ENCODE measurements around the gene PTPRK.
"Not testable (repeated sequence)": the region's sequence is repeated elsewhere in the genome, so short reads cannot be mapped to it uniquely, and the experiment has no call there.

Gene PTPRK

DNA sequence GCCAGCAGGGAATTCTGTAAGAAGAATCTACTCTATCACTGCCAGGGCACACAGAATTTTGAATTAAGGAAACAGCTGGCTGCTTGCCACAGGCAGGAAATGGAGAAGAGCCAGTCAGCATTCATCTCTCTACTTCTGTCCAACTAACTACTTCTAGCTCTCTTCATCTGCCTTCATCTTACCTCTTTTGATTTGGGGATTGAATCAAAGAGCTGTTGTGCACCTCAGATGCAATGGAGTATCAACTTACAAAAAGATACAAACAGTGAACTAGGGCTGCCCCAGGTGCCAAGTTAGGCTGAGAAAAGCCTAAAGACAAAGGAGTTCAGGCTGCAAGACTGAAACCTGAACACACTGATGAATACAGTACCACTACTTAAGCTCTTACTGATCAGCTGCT, 82.0 kb downstream of the PTPRK start:
- DNase-seq (ENCODE audit: low spot score): no peak

DNA sequence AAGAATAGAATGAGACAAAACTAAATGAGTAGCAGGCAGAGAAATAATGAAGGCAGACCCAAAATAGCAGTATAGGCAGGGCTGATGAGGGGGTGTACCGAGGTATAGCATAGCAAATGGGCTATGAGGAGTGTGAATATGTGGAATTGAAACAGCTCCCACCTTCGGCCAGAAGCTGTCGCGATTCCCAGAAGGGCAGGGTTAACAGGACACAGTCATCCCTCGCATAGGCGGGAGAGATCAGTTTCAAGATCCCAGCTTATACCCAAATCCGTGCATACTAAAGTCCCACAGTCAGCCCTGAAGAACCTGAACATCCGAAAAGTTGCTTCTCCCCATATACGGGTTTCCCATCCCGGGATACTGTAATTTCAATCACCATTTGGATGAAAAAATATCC, 82.7 kb downstream of the PTPRK start:
- DNase-seq (ENCODE audit: low spot score): no peak

DNA sequence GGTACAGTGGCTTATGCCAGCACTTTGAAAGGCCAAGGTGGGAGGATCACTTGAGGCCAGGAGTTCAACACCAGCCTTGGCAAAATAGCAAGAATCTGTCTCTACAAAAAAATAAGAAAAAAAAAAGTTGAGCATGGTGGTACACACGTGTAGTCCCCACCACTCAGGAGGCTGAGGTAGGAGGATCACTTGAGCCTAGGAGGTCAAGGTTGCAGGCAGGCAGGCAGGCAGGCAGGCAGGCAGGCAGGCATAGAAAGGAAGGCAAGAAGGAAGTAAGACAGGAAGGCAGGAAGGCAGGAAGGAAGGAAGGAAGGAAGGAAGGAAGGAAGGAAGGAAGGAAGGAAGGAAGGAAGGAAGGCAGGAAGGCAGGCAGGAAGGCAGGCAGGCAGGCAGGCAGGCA, 85.6 kb downstream of the PTPRK start:
- DNase-seq (ENCODE audit: low spot score): not testable (repeated sequence)

DNA sequence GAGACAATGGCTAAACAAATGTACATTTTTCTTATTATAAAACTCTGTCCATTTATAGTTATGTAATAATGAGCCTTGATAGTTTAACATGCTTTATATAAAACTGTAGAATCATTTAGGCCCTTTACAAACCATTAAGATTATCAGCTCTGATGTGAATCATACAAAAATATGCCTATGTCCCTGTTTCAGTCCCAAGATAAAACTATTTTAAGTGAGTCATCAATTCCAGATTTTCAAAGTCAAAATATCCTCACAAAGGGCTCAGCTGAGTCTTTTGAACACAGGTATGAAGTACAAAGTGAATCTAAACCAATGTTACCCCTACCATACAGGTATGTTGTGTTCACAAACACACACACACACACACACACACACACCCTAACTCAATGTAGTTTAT, 88.0 kb downstream of the PTPRK start:
- peak; percentile 43 for DNase-seq (ENCODE audit: low spot score)

DNA sequence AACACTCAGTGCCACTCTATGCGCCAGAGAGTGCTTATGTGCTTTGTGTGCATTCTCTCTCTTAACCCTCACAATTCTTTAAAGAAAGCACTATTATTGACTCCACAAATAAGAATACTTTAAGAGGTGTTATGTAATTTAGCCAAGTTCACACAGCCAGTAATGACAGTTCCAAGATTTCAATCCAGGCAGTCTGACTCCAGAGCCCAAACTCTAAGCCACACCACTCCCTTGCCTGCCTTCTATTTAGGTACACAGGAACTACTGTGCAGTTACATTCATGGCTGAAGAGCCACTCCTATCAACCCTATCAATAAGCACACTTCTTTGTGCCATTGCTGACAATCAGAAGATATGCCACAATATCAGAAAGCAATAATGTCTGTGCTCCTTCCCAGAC, 93.3 kb downstream of the PTPRK start:
- DNase-seq (ENCODE audit: low spot score): no peak

GRCh38 chr6:128425856-128426255, 94.5 kb downstream of the PTPRK start:
- DNase-seq (ENCODE audit: low spot score): no peak

DNA sequence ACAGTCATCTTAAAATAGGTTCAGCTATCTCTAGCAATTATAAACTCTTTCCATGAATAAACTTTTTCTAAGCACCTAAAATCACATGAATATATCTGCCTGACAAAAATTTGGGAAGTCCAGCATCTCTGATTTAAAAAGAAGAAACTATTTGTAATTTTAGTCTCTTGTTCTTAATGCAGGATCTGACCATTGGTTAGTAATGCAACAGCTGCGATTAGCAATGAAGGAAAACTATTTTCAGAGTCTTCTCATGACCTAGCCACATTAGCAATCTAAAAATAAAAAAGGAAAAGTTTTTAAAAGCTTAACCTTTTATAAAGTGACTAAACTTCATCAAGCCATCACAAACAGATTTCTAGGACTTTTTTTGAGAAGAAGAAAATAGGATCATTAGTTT, 97.5 kb downstream of the PTPRK start:
- no peak for DNase-seq (ENCODE audit: low spot score)

GRCh38 chr6:128422200-128422599, 98.2 kb downstream of the PTPRK start:
- DNase-seq (ENCODE audit: low spot score): no peak

- DNase-seq (ENCODE audit: low spot score): no peak
Observed at GRCh38 chr6:128421788-128422187, 98.6 kb downstream of the PTPRK start.

GRCh38 chr6:128417698-128418097, 102.7 kb downstream of the PTPRK start:
- DNase-seq (ENCODE audit: low spot score): no peak

- no peak for DNase-seq (ENCODE audit: low spot score)
Observed at GRCh38 chr6:128415387-128415786, 105.0 kb downstream of the PTPRK start.

GRCh38 chr6:128414943-128415342, 105.5 kb downstream of the PTPRK start:
- no peak for DNase-seq (ENCODE audit: low spot score)

- DNase-seq (ENCODE audit: low spot score): no peak
Observed at GRCh38 chr6:128413291-128413690, 107.1 kb downstream of the PTPRK start.

DNA sequence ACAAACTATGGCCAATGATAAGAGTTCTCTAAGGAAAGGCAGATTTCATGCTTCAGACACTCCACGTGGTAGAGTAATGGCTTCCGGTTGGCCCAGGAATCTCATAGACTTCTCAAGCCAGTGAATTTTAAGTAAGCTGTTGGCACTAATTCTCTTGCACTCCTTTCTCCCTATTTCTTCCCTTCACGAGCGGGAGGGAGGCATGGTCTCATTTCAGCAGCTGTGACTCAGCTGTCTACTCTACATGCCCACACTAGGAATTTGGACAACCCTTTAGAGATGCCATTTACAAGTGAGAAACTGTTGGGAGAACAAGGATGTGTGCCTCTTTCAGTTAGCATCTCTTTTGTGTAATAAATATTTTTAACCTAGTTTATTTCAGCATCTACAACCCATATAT, 107.7 kb downstream of the PTPRK start:
- no peak for DNase-seq (ENCODE audit: low spot score)

- DNase-seq (ENCODE audit: low spot score): no peak
Observed at GRCh38 chr6:128410584-128410983, 109.8 kb downstream of the PTPRK start.

DNA sequence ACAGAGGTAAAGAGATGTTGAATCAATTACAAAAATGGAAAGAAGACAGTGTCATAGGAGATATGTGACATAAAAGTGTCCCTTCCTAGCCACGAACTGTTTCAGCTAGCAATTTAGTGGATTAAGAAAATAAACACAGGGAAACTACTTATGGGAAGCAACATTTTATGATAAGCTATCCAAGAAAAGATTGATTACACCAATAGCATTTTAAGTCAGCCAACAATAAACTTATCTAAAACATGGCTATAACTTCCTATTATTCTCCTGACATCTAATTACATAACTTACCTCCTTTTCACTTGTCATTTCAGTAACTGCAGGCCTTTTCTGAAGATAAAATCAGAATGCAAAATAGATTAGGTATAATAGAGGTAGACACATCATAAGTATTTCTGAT, 111.4 kb downstream of the PTPRK start:
- DNase-seq (ENCODE audit: low spot score): no peak

- no peak for DNase-seq (ENCODE audit: low spot score)
Observed at GRCh38 chr6:128406453-128406852, 113.9 kb downstream of the PTPRK start.

- no peak for DNase-seq (ENCODE audit: low spot score)
Observed at GRCh38 chr6:128403618-128404444, 116.6 kb downstream of the PTPRK start.

GRCh38 chr6:128400875-128401274, 119.5 kb downstream of the PTPRK start:
- DNase-seq (ENCODE audit: low spot score): no peak

DNA sequence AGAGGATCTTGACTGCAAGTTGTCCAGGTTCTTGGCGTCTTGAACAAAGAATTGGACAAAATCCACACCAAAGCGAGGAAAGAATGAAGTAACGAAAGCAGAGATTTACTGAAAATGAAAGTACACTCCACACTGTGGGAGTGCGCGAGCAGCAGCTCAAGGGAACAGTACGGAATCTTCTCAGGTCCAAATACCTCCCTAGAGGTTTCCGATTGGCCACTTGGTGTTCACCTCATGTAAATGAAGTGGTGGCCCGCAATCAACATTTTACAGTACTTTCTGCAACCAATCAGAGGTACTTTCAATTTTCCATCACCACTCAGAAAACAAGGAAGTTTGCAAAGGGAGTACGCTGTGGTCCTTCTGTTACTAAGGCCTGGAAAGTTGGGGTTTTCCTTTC, 122.4 kb downstream of the PTPRK start:
- no peak for DNase-seq (ENCODE audit: low spot score)

- no peak for DNase-seq (ENCODE audit: low spot score)
Observed at GRCh38 chr6:128395596-128395995, 124.8 kb downstream of the PTPRK start.

DNA sequence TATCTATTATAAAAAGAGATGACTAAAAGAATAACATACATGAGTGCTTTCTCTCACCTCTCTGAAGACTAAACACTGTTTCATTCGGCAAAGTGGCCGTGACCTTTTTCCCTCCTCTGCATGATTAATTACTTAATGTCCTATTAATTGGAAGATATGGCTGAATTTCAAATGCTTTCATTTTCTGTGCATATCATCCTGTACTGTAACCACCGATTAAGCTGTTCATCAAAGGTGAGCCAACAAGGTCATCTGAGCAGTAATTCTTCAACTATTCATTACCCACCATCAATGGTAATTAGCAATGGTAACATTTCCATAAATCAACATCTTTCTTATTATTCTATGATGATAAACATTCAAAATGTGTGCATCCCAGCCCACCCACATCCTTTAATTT, 125.2 kb downstream of the PTPRK start:
- DNase-seq (ENCODE audit: low spot score): no peak

GRCh38 chr6:128394167-128394566, 126.2 kb downstream of the PTPRK start:
- no peak for DNase-seq (ENCODE audit: low spot score)

- DNase-seq (ENCODE audit: low spot score): no peak
Observed at GRCh38 chr6:128389820-128390534, 130.4 kb downstream of the PTPRK start.

Data from AG08395 (cell line).